K562 (cell line): ENCODE measurements around the gene NAA38. TPM values are rescaled to one million over a fixed set of nuclear protein-coding genes. Genes with fewer than 3 reads are reported as not detected.

ENCODE experiments used
- EP300 ChIP-seq: IDR thresholded peaks from 2 replicates; pipeline ENCODE4 v1.6.1; 2012; ENCODE audit warnings: low read length, improper control_type of control experiment
- KDM4B ChIP-seq, 2 experiments: fragments of 450-650 bp in 1 of 2; sonication (generic) in 1 of 2; IDR thresholded peaks; 2 replicates each; pipeline ENCODE4 v1.6.1; 2016 to 2017; ENCODE audit warnings: borderline replicate concordance in 2 of 2, antibody characterized with exemption in 1 of 2, low read depth in 1 of 2, mild to moderate bottlenecking in 1 of 2
- NRF1 ChIP-seq, 2 experiments: fragments of 450-650 bp; IDR thresholded peaks in 1 of 2; conservative IDR thresholded peaks in 1 of 2; 2 replicates each; pipeline ENCODE4 v1.6.1; 2014; ENCODE audit warnings: mild to moderate bottlenecking in 2 of 2
- POLR2G ChIP-seq: fragments of 200-400 bp; formaldehyde crosslinking; IDR thresholded peaks from 2 replicates; pipeline ENCODE4 v1.6.1; 2017; ENCODE audit warnings: low read depth, mild to moderate bottlenecking, antibody characterized with exemption, low read length, moderate library complexity
- STAT5B ChIP-seq: fragments of 250-450 bp; sonication (Bioruptor Pico); IDR thresholded peaks from 2 replicates; pipeline ENCODE4 v1.8.0; 2021; ENCODE audit warnings: mild to moderate bottlenecking, inconsistent platforms
- TARDBP ChIP-seq: fragments of 450-650 bp; IDR thresholded peaks from 2 replicates; pipeline ENCODE4 v1.6.1; 2016
- ZKSCAN1 ChIP-seq: fragments of 150-350 bp; IDR thresholded peaks from 2 replicates; pipeline ENCODE4 v1.6.1; 2016; ENCODE audit warnings: low read depth, low read length
- ZKSCAN8 ChIP-seq: fragments of 200-800 bp; sonication (Bioruptor generic); IDR thresholded peaks from 2 replicates; pipeline ENCODE4 v1.6.1; 2016; ENCODE audit warnings: missing genetic modification characterization, missing compliant biosample characterization
- ZNF75A ChIP-seq: fragments of 450-650 bp; formaldehyde crosslinking; IDR thresholded peaks from 2 replicates; pipeline ENCODE4 v1.4.0; 2020; ENCODE audit warnings: mild to moderate bottlenecking
- ZNF830 ChIP-seq: fragments of 250-450 bp; sonication (Bioruptor Pico); IDR thresholded peaks from 2 replicates; pipeline ENCODE4 v1.5.0; 2021; ENCODE audit warnings: mild to moderate bottlenecking
- polyA plus RNA-seq, 8 experiments: library from polyadenylated mRNA; depleted of rRNA in 4 of 8; stranded (reverse) in 5 of 8; unstranded in 3 of 8; fragments of >200 nt; fragmentation: Nextera tagmentation in 2 of 8; fragmentation: Illumina TruSeq in 1 of 8; extraction: Ambion mirVana in 2 of 8; extraction: Trizol in 1 of 8; gene quantifications; 2 replicates each; pipeline versions ENCODE4 v1.2.1 to v1.2.3, GENCODE V29; 2011 to 2014; ENCODE audit warnings: inconsistent platforms in 1 of 8, missing spikeins in 1 of 8
- total RNA-seq, 7 experiments: library from RNA; depleted of rRNA in 6 of 7; stranded (reverse); fragments of >200 nt in 6 of 7; fragmentation: Illumina TruSeq in 2 of 7; extraction: Trizol in 2 of 7; gene quantifications; 2 replicates each; pipeline versions ENCODE4 v1.2.1 to v1.2.3, GENCODE V29; 2011 to 2021; ENCODE audit warnings: low replicate concordance in 1 of 7
- TF ChIP-seq, protein P1 (sequence below): sonication (generic); formaldehyde crosslinking; IDR thresholded peaks from 2 replicates; pipeline ENCODE4 v1.4.0; 2020; ENCODE audit warnings: mild to moderate bottlenecking, missing genetic modification reagents
- TF ChIP-seq, protein P2 (sequence below), 3 experiments: IDR thresholded peaks in 2 of 3; conservative IDR thresholded peaks in 1 of 3; 2 replicates each; pipeline ENCODE4 v1.5.1; 2011 to 2012; ENCODE audit warnings: low read length in 3 of 3, mild to moderate bottlenecking in 3 of 3, control low read depth in 2 of 3, improper control_type of control experiment in 1 of 3, inconsistent platforms in 1 of 3, low read depth in 1 of 3, mixed read lengths in 1 of 3, moderate library complexity in 1 of 3; ENCODE audit not compliant: insufficient read depth in 2 of 3
- TF ChIP-seq, protein P3 (sequence below): fragments of 450-650 bp; IDR thresholded peaks from 2 replicates; pipeline ENCODE4 v1.6.1; 2016; ENCODE audit warnings: antibody characterized with exemption
- TF ChIP-seq, protein P4 (sequence below): IDR thresholded peaks from 3 replicates; pipeline ENCODE4 v1.6.1; 2011; ENCODE audit warnings: borderline replicate concordance, mild to moderate bottlenecking; ENCODE audit not compliant: insufficient read length, insufficient read depth
- TF ChIP-seq, protein P5 (sequence below), 2 experiments: fragments of 150-350 bp in 1 of 2; IDR thresholded peaks; 2 replicates each; pipeline ENCODE4 v1.6.1; 2012 to 2016; ENCODE audit warnings: low read depth in 2 of 2, low read length in 2 of 2, mild to moderate bottlenecking in 1 of 2, moderate library complexity in 1 of 2

The NAA38 gene
- total and polyA plus RNA-seq, 9 of the 15 experiments (the other 6 are each of a cell fraction or from before 2014, with no cell fraction given): 16.4 to 99.8 (median 57.3) TPM

DNA sequence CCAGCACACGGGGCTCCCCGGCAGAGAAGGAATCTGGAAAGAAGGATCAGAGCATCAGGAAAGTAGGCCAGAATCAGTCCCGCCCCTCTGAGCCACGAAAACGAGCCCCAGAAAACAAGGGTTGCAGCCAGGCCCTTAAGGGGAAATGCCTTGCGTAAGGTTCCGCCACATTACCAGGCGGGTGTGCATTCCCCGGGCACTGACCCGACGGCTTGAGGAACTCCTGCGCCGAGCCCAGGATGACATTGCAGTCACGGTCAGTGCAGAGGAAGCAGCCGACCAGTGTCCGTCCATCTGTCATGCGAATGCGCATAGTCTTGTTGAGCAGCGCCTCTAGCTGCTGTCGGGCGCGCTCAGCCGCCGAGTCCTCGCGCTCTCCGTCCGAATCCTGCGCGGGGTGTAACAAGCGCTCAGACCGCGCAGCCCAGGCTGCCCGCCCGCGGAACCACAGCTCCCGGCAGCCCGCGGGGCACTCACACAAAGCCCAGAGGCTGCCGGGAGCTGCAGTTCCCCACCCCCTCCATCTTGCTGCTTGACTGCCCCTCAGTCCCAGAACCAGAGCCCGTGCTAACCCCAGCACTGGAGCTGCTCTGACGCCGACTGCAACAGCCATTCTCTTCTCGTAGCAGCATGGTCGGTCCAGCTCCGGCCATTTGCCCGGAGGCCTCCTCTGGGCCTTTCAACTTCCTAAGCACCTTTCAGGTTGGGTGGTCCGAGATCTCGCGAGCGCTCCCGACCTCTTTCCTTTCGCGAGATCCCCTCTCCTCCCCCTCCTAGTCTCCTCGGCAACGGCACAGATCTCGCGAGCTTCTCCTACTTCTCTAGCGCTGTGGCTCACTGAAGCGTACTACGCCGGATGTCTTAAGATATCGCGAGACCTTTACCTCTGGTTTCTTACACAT is at the start of gene NAA38 (continued):
- TF ChIP-seq, protein P1, sequence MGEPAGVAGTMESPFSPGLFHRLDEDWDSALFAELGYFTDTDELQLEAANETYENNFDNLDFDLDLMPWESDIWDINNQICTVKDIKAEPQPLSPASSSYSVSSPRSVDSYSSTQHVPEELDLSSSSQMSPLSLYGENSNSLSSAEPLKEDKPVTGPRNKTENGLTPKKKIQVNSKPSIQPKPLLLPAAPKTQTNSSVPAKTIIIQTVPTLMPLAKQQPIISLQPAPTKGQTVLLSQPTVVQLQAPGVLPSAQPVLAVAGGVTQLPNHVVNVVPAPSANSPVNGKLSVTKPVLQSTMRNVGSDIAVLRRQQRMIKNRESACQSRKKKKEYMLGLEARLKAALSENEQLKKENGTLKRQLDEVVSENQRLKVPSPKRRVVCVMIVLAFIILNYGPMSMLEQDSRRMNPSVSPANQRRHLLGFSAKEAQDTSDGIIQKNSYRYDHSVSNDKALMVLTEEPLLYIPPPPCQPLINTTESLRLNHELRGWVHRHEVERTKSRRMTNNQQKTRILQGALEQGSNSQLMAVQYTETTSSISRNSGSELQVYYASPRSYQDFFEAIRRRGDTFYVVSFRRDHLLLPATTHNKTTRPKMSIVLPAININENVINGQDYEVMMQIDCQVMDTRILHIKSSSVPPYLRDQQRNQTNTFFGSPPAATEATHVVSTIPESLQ (CRISPR knock-in tag): no peak
- TF ChIP-seq ZKSCAN8 (CRISPR knock-in tag) (no peak), ZNF830 (CRISPR knock-in tag) (0 out of 2 replicates have a peak, but pooled peaks have one; percentile 63), STAT5B (CRISPR knock-in tag) (no peak), ZNF75A (CRISPR knock-in tag) (no peak), EP300 (no peak), KDM4B (IDR thresholded peaks at IDR 0.05; ENCODE audit: borderline replicate concordance in 2 of 2, low read depth in 1 of 2) (no peak), TARDBP (0 out of 2 replicates have a peak, but pooled peaks have one; percentile 30), POLR2G (peak; percentile 94), ZKSCAN1 (no peak), NRF1 (conservative IDR thresholded peaks at IDR 0.05 in 1 of 2, IDR thresholded peaks at IDR 0.05 in 1 of 2) (peak; percentile 95 to 96)
- TF ChIP-seq, protein P2, sequence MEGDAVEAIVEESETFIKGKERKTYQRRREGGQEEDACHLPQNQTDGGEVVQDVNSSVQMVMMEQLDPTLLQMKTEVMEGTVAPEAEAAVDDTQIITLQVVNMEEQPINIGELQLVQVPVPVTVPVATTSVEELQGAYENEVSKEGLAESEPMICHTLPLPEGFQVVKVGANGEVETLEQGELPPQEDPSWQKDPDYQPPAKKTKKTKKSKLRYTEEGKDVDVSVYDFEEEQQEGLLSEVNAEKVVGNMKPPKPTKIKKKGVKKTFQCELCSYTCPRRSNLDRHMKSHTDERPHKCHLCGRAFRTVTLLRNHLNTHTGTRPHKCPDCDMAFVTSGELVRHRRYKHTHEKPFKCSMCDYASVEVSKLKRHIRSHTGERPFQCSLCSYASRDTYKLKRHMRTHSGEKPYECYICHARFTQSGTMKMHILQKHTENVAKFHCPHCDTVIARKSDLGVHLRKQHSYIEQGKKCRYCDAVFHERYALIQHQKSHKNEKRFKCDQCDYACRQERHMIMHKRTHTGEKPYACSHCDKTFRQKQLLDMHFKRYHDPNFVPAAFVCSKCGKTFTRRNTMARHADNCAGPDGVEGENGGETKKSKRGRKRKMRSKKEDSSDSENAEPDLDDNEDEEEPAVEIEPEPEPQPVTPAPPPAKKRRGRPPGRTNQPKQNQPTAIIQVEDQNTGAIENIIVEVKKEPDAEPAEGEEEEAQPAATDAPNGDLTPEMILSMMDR (IDR thresholded peaks at IDR 0.05 in 2 of 3, conservative IDR thresholded peaks at IDR 0.05 in 1 of 3; ENCODE audit: insufficient read depth in 2 of 3, low read depth in 1 of 3, low read length in 3 of 3): peak; percentile 68 to 70 (median 69)
- TF ChIP-seq, protein P3, sequence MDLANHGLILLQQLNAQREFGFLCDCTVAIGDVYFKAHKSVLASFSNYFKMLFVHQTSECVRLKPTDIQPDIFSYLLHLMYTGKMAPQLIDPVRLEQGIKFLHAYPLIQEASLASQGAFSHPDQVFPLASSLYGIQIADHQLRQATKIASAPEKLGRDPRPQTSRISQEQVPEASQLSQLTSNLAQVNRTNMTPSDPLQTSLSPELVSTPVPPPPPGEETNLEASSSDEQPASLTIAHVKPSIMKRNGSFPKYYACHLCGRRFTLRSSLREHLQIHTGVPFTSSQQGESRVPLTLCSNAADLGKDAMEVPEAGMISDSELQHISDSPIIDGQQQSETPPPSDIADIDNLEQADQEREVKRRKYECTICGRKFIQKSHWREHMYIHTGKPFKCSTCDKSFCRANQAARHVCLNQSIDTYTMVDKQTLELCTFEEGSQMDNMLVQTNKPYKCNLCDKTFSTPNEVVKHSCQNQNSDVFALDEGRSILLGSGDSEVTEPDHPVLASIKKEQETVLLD: peak; percentile 54; the same call in 1 of the 2 replicates
- TF ChIP-seq, protein P4, sequence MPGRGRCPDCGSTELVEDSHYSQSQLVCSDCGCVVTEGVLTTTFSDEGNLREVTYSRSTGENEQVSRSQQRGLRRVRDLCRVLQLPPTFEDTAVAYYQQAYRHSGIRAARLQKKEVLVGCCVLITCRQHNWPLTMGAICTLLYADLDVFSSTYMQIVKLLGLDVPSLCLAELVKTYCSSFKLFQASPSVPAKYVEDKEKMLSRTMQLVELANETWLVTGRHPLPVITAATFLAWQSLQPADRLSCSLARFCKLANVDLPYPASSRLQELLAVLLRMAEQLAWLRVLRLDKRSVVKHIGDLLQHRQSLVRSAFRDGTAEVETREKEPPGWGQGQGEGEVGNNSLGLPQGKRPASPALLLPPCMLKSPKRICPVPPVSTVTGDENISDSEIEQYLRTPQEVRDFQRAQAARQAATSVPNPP: no peak
- TF ChIP-seq, protein P5, sequence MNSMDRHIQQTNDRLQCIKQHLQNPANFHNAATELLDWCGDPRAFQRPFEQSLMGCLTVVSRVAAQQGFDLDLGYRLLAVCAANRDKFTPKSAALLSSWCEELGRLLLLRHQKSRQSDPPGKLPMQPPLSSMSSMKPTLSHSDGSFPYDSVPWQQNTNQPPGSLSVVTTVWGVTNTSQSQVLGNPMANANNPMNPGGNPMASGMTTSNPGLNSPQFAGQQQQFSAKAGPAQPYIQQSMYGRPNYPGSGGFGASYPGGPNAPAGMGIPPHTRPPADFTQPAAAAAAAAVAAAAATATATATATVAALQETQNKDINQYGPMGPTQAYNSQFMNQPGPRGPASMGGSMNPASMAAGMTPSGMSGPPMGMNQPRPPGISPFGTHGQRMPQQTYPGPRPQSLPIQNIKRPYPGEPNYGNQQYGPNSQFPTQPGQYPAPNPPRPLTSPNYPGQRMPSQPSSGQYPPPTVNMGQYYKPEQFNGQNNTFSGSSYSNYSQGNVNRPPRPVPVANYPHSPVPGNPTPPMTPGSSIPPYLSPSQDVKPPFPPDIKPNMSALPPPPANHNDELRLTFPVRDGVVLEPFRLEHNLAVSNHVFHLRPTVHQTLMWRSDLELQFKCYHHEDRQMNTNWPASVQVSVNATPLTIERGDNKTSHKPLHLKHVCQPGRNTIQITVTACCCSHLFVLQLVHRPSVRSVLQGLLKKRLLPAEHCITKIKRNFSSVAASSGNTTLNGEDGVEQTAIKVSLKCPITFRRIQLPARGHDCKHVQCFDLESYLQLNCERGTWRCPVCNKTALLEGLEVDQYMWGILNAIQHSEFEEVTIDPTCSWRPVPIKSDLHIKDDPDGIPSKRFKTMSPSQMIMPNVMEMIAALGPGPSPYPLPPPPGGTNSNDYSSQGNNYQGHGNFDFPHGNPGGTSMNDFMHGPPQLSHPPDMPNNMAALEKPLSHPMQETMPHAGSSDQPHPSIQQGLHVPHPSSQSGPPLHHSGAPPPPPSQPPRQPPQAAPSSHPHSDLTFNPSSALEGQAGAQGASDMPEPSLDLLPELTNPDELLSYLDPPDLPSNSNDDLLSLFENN (IDR thresholded peaks at IDR 0.05; ENCODE audit: low read depth in 2 of 2, low read length in 2 of 2): 0 out of 4 replicates have a peak, but pooled peaks of 1 of the 2 experiments have one; percentile 7
